Suprapubic skin (tissue), 3 donors: ENCODE measurements around the gene ZNF506.

Source experiments
- EP300 ChIP-seq: sonication (generic); formaldehyde crosslinking; IDR thresholded peaks from one replicate; pipeline ENCODE4 v1.6.1; 2017; ENCODE audit warnings: antibody characterized with exemption
- TF ChIP-seq, protein P1 (sequence below), 2 donors: fragments of 200-600 bp in 1 of 2; fragments of 450-650 bp in 1 of 2; sonication (generic) in 1 of 2; IDR thresholded peaks; one replicate each; pipeline ENCODE4 v1.5.1; 2016 to 2019; ENCODE audit warnings: antibody characterized with exemption in 2 of 2, mild to moderate bottlenecking in 1 of 2, moderate library complexity in 1 of 2

DNA sequence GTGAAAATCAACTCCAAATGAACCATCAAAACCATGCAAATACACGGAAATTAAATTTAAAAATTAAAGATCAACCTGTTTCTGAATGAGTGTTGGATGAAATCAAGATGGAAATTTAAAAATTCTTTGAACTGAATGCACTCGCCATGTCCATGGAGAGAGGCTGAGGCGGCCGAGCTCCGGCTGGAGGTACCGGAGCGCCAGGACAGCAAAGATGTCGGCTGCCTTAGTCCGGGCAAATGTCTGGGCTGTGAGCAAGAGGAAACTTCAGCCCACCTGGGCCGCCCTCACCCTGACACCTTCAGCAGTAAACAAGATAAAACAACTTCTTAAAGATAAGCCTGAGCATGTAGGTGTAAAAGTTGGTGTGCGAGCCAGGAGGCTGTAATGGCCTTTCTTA is 5.3 kb upstream of the ZNF506 start:
- TF ChIP-seq, protein P1, sequence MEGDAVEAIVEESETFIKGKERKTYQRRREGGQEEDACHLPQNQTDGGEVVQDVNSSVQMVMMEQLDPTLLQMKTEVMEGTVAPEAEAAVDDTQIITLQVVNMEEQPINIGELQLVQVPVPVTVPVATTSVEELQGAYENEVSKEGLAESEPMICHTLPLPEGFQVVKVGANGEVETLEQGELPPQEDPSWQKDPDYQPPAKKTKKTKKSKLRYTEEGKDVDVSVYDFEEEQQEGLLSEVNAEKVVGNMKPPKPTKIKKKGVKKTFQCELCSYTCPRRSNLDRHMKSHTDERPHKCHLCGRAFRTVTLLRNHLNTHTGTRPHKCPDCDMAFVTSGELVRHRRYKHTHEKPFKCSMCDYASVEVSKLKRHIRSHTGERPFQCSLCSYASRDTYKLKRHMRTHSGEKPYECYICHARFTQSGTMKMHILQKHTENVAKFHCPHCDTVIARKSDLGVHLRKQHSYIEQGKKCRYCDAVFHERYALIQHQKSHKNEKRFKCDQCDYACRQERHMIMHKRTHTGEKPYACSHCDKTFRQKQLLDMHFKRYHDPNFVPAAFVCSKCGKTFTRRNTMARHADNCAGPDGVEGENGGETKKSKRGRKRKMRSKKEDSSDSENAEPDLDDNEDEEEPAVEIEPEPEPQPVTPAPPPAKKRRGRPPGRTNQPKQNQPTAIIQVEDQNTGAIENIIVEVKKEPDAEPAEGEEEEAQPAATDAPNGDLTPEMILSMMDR (IDR thresholded peaks at IDR 0.05) = no peak
- no peak for TF ChIP-seq EP300
